Right lung (tissue), 10 donors: ENCODE measurements around the gene TRIM38. TPM values are rescaled to one million over a fixed set of nuclear protein-coding genes. Genes with fewer than 3 reads are reported as not detected.
"Not testable (repeated sequence)": the region's sequence is repeated elsewhere in the genome, so short reads cannot be mapped to it uniquely, and the experiment has no call there.

Source experiments
- DNase-seq, 2 donors: peaks; one replicate each; pipeline ENCODE4 v3.0.0-alpha.2; 2013
- long read RNA-seq, 8 donors: transcript quantifications; one replicate each; lab custom pipeline, GENCODE V29; 2026
- polyA plus RNA-seq, 5 donors: library from polyadenylated mRNA; unstranded; fragments of 120-200 nt; gene quantifications; one replicate each; pipeline versions ENCODE4 v1.2.1 to v1.2.3, GENCODE V29; 2013; ENCODE audit warnings: inconsistent platforms in 1 of 5, low replicate concordance in 1 of 5; ENCODE audit not compliant: insufficient read length in 5 of 5, insufficient read depth in 1 of 5

TRIM38 gene
- 10 to 100 TPM; 10.8 to 16.1 (median 14.5) TPM for polyA plus RNA-seq
- long read RNA-seq, donor 1, full-length matches to known transcripts: 1 of 6 reads
- long read RNA-seq, donor 1, partial matches to known transcripts: 5 of 6 reads
- long read RNA-seq, donor 1, other reads (novel, unspliced or antisense): 0 of 6 reads
- long read RNA-seq, donor 2, full-length matches to known transcripts: 1 of 1 reads
- long read RNA-seq, donor 2, partial matches to known transcripts: 0 of 1 reads
- long read RNA-seq, donor 2, other reads (novel, unspliced or antisense): 0 of 1 reads
- long read RNA-seq, donor 3, full-length matches to known transcripts: 1 of 1 reads
- long read RNA-seq, donor 3, partial matches to known transcripts: 0 of 1 reads
- long read RNA-seq, donor 3, other reads (novel, unspliced or antisense): 0 of 1 reads
- long read RNA-seq, donor 4, full-length matches to known transcripts: 2 of 2 reads
- long read RNA-seq, donor 4, partial matches to known transcripts: 0 of 2 reads
- long read RNA-seq, donor 4, other reads (novel, unspliced or antisense): 0 of 2 reads
- long read RNA-seq, donor 5, full-length matches to known transcripts: 2 of 9 reads
- long read RNA-seq, donor 5, partial matches to known transcripts: 7 of 9 reads
- long read RNA-seq, donor 5, other reads (novel, unspliced or antisense): 0 of 9 reads
- long read RNA-seq, donor 6, full-length matches to known transcripts: 4 of 4 reads
- long read RNA-seq, donor 6, partial matches to known transcripts: 0 of 4 reads
- long read RNA-seq, donor 6, other reads (novel, unspliced or antisense): 0 of 4 reads
- long read RNA-seq, donor 7, full-length matches to known transcripts: 2 of 2 reads
- long read RNA-seq, donor 7, partial matches to known transcripts: 0 of 2 reads
- long read RNA-seq, donor 7, other reads (novel, unspliced or antisense): 0 of 2 reads
- long read RNA-seq, donor 8, full-length matches to known transcripts: 1 of 1 reads
- long read RNA-seq, donor 8, partial matches to known transcripts: 0 of 1 reads
- long read RNA-seq, donor 8, other reads (novel, unspliced or antisense): 0 of 1 reads

- DNase-seq: peak; percentile 81 to 89
Observed at GRCh38 chr6:25962149-25963127, at the start of gene TRIM38. Gene TRIM38, plus strand, starts transcription at chr6:25962802. Its CDS starts 3,721 bp downstream, at chr6:25966523.

- DNase-seq: no peak
Observed at GRCh38 chr6:25913741-25914140, 48.9 kb upstream of the TRIM38 start.

- DNase-seq: no peak
Observed at GRCh38 chr6:25916330-25916729, 46.3 kb upstream of the TRIM38 start.

GRCh38 chr6:25916789-25917490, 45.7 kb upstream of the TRIM38 start:
- DNase-seq: no peak

- DNase-seq: no peak
Observed at GRCh38 chr6:25918083-25918683, 44.4 kb upstream of the TRIM38 start.

GRCh38 chr6:25919657-25920056, 42.9 kb upstream of the TRIM38 start:
- no peak for DNase-seq

- no peak for DNase-seq
Observed at GRCh38 chr6:25921525-25922203, 40.9 kb upstream of the TRIM38 start.

GRCh38 chr6:25922301-25922700, 40.3 kb upstream of the TRIM38 start:
- DNase-seq: no peak

GRCh38 chr6:25925876-25926275, 36.7 kb upstream of the TRIM38 start:
- DNase-seq: no peak

- DNase-seq: no peak
Observed at GRCh38 chr6:25927178-25927577, 35.4 kb upstream of the TRIM38 start.

- DNase-seq: no peak
Observed at GRCh38 chr6:25927756-25928216, 34.8 kb upstream of the TRIM38 start.

- DNase-seq: no peak
Observed at GRCh38 chr6:25928562-25929324, 33.9 kb upstream of the TRIM38 start.

- DNase-seq: not testable (repeated sequence)
Observed at GRCh38 chr6:25929785-25930184, 32.8 kb upstream of the TRIM38 start.

GRCh38 chr6:25930532-25931410, 31.8 kb upstream of the TRIM38 start, which contains the start of gene SLC17A2:
Gene SLC17A2, minus strand, starts transcription at chr6:25930691. Its CDS starts 4,895 bp downstream, at chr6:25925796.
- no peak for DNase-seq

GRCh38 chr6:25931411-25931709, 31.2 kb upstream of the TRIM38 start:
- DNase-seq: no peak

GRCh38 chr6:25934156-25934555, 28.4 kb upstream of the TRIM38 start:
- no peak for DNase-seq

GRCh38 chr6:25934735-25935313, 27.8 kb upstream of the TRIM38 start:
- DNase-seq: no peak
